Mesendoderm (in vitro differentiated cells): ENCODE data around the gene CADM2.

ENCODE experiments used
- DNase-seq: peaks from one replicate; pipeline ENCODE4 v3.0.0; 2013
- H2AK5ac ChIP-seq: 2 replicates; pipeline ENCODE4 v1.6.1; 2013; ENCODE audit warnings: low read length, inconsistent platforms
- H2BK120ac ChIP-seq: 2 replicates; pipeline ENCODE4 v1.6.1; 2013; ENCODE audit warnings: low read depth, mild to moderate bottlenecking, low read length, moderate library complexity, mixed read lengths
- H2BK15ac ChIP-seq: replicated peaks from 2 replicates; pipeline ENCODE4 v1.6.1; 2013; ENCODE audit warnings: low read depth, mild to moderate bottlenecking, moderate library complexity
- H2BK5ac ChIP-seq: 2 replicates; pipeline ENCODE4 v1.6.1; 2013; ENCODE audit warnings: low read length, inconsistent platforms
- H3K18ac ChIP-seq: 2 replicates; pipeline ENCODE4 v1.6.1; 2013; ENCODE audit warnings: mild to moderate bottlenecking, low read length, mixed read lengths
- H3K23ac ChIP-seq: one replicate; pipeline ENCODE4 v1.6.1; 2013; ENCODE audit warnings: low read length
- H3K27ac ChIP-seq: 2 replicates; pipeline ENCODE4 v1.5.1; 2013; ENCODE audit warnings: low read depth, mild to moderate bottlenecking, inconsistent platforms, low read length, moderate library complexity
- H3K27me3 ChIP-seq: 2 replicates; pipeline ENCODE4 v1.6.1; 2013; ENCODE audit warnings: low read length, control low read depth, mild to moderate bottlenecking, inconsistent platforms; ENCODE audit not compliant: insufficient read depth, poor library complexity
- H3K36me3 ChIP-seq: 2 replicates; pipeline ENCODE4 v1.6.1; 2013; ENCODE audit warnings: low read length, inconsistent platforms; ENCODE audit not compliant: control insufficient read depth, insufficient read depth
- H3K4ac ChIP-seq: one replicate; pipeline ENCODE4 v1.6.1; 2013; ENCODE audit warnings: low read depth, mild to moderate bottlenecking, low read length, moderate library complexity
- H3K4me1 ChIP-seq: 2 replicates; pipeline ENCODE4 v1.6.1; 2013; ENCODE audit warnings: low read depth, low read length, inconsistent platforms; ENCODE audit not compliant: control insufficient read depth
- H3K4me2 ChIP-seq: 2 replicates; pipeline ENCODE4 v1.6.1; 2013; ENCODE audit warnings: low read length
- H3K4me3 ChIP-seq: 2 replicates; pipeline ENCODE4 v1.5.1; 2013; ENCODE audit warnings: mild to moderate bottlenecking, low read length
- H3K56ac ChIP-seq: one replicate; pipeline ENCODE4 v1.6.1; 2013; ENCODE audit warnings: low read length
- H3K79me1 ChIP-seq: 2 replicates; pipeline ENCODE4 v1.6.1; 2013; ENCODE audit warnings: low read length, inconsistent platforms
- H3K79me2 ChIP-seq: 2 replicates; pipeline ENCODE4 v1.6.1; 2013; ENCODE audit warnings: mild to moderate bottlenecking, low read length; ENCODE audit not compliant: control insufficient read depth, insufficient read depth
- H3K9ac ChIP-seq: 2 replicates; pipeline ENCODE4 v1.6.1; 2013; ENCODE audit warnings: low read length, inconsistent platforms
- H4K5ac ChIP-seq: one replicate; pipeline ENCODE4 v1.6.1; 2013; ENCODE audit warnings: low read length
- H4K8ac ChIP-seq: one replicate; pipeline ENCODE4 v1.6.1; 2013; ENCODE audit warnings: low read depth, mild to moderate bottlenecking, control low read depth, low read length, moderate library complexity
- WGBS: extraction: QIAGEN DNeasy Blood & Tissue Kit; methylation state at CpG from one replicate; pipeline ENCODE4 v1.1.7; 2013; ENCODE audit warnings: low lambda C conversion rate, missing lambda C conversion rate; ENCODE audit not compliant: insufficient coverage; ENCODE audit errors: extremely low coverage; 5-methylcytosine and 5-hydroxymethylcytosine counted together

CADM2 gene

DNA sequence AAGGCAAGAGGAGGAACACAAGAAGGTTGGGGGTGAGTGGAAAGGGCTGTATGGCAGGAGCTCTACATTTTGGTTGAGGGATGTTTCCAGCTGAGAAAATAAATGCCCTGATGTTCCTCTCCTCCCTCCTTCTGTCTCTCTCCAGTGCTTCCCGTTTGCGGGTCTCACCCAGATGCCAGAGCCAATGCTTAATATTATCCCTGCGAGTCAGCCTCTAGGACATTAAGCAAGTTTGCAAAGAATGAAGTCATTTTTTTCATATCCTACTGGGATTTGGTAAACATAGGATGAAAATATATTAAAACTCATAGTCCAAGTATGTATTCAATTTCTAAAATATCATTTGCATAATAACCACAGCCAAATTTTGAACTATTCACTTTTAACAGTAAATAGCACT, 295.9 kb downstream of the CADM2 start:
- Histone ChIP-seq H2BK15ac (no peak overlapping the region), H3K79me2 (no peaks in the 10 kb centered on the region), H3K4ac (no peak overlapping the region), H3K23ac (no peak overlapping the region), H3K27me3 (no peaks in the 10 kb centered on the region), H3K18ac (no peak overlapping the region), H3K4me2 (no peak overlapping the region), H3K27ac (no peak overlapping the region), H3K4me3 (no peak overlapping the region), H3K56ac (no peak overlapping the region), H4K5ac (no peak overlapping the region), H2BK5ac (no peak overlapping the region), H3K4me1 (no peaks in the 10 kb centered on the region), H2AK5ac (no peak overlapping the region), H3K9ac (no peak overlapping the region), H2BK120ac (no peak overlapping the region), H4K8ac (no peak overlapping the region), H3K79me1 (no peaks in the 10 kb centered on the region), H3K36me3 (no peaks in the 10 kb centered on the region)
- DNase-seq: peak; percentile 9
- no CpG with 5 or more reads among the region's 3 CpGs for WGBS

DNA sequence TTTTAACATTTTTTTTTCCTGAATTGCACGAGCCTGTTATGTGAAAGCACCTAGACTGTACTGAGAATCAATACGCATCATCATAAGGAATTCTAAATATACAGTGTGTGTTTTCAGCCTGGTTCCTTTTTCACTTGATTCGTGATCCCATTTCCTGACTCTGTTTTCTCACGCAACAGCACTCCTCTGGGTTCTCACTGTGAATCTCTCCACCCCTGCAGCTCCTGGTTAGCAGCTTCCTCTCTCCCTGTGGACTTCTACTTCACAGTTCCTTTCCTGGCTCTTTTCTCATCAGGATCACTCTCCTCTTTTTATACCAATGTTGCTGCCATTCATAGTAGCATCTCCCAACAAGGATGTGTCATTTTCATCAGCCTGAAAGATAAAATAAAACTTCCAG, 297.2 kb downstream of the CADM2 start:
- DNase-seq: peak; percentile 8
- no peaks in the 10 kb centered on the region for H3K27me3 ChIP-seq
- H4K8ac ChIP-seq: no peak overlapping the region
- no peak overlapping the region for H3K23ac ChIP-seq
- H2BK15ac ChIP-seq: no peak overlapping the region
- no peak overlapping the region for H2AK5ac ChIP-seq
- H3K79me2 ChIP-seq: no peaks in the 10 kb centered on the region
- H3K18ac ChIP-seq: no peak overlapping the region
- no peak overlapping the region for H4K5ac ChIP-seq
- H3K4me1 ChIP-seq: no peaks in the 10 kb centered on the region
- H2BK120ac ChIP-seq: no peak overlapping the region
- WGBS: no CpG with 5 or more reads among the region's 4 CpGs
- H3K4me2 ChIP-seq: no peak overlapping the region
- no peak overlapping the region for H2BK5ac ChIP-seq
- no peaks in the 10 kb centered on the region for H3K36me3 ChIP-seq
- H3K9ac ChIP-seq: no peak overlapping the region
- no peak overlapping the region for H3K4ac ChIP-seq
- no peak overlapping the region for H3K4me3 ChIP-seq
- no peak overlapping the region for H3K56ac ChIP-seq
- H3K79me1 ChIP-seq: no peaks in the 10 kb centered on the region
- no peak overlapping the region for H3K27ac ChIP-seq

DNA sequence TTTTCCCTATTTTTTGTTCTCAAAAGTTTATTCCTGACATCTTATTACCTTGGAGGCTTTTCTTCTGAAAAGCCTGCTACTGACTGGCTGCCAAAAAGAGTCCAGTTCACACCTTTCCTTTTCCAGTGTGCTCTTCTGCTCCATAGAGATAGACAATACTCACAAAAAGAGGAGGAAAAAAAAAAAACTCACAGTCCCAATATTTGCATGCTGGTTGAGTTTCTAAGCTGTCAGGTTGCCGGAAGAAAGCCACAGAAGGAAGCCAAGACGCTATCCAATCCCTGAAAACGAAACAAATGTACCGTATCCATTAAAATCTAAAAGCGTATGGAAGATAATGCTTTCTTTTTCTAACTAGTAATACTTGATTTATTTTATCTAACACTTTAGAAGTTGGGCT, 299.5 kb downstream of the CADM2 start:
- H3K4me2 ChIP-seq: no peak overlapping the region
- H3K79me1 ChIP-seq: no peaks in the 10 kb centered on the region
- H3K27me3 ChIP-seq: no peaks in the 10 kb centered on the region
- no peak overlapping the region for H3K23ac ChIP-seq
- H4K8ac ChIP-seq: no peak overlapping the region
- H4K5ac ChIP-seq: no peak overlapping the region
- no peak for DNase-seq
- no CpG with 5 or more reads among the region's 5 CpGs for WGBS
- no peak overlapping the region for H3K18ac ChIP-seq
- no peak overlapping the region for H2AK5ac ChIP-seq
- H2BK5ac ChIP-seq: no peak overlapping the region
- no peak overlapping the region for H3K56ac ChIP-seq
- no peak overlapping the region for H3K4ac ChIP-seq
- H3K4me3 ChIP-seq: no peak overlapping the region
- H3K79me2 ChIP-seq: no peaks in the 10 kb centered on the region
- no peaks in the 10 kb centered on the region for H3K36me3 ChIP-seq
- H3K9ac ChIP-seq: no peak overlapping the region
- no peak overlapping the region for H3K27ac ChIP-seq
- no peaks in the 10 kb centered on the region for H3K4me1 ChIP-seq
- H2BK15ac ChIP-seq: no peak overlapping the region
- H2BK120ac ChIP-seq: no peak overlapping the region

DNA sequence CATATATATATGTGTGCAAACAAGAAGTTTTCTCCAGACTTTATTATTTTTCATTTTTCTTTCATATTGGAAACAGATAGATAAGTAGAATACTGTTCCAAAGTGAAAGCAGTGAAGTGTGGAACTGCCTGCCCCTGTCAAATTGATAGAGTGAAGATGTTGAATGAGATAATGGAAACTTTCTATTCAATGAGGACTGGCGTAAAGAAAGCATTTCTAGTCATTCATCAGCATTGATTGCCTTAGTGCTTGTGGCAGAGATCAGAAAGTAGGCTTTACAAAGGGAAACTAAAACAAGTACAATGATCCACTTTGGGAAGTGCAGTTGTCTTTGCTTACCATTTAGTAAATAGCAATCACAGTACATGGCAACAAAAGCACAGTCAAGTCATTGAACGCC, 300.0 kb downstream of the CADM2 start:
- Histone ChIP-seq H3K23ac (no peak overlapping the region), H3K56ac (no peak overlapping the region), H3K9ac (no peak overlapping the region), H3K4me1 (no peaks in the 10 kb centered on the region), H3K27me3 (no peaks in the 10 kb centered on the region), H3K36me3 (no peaks in the 10 kb centered on the region), H3K4me2 (no peak overlapping the region), H3K79me1 (no peaks in the 10 kb centered on the region), H4K5ac (no peak overlapping the region), H3K27ac (no peak overlapping the region), H3K4me3 (no peak overlapping the region), H3K18ac (no peak overlapping the region), H4K8ac (no peak overlapping the region), H2BK15ac (no peak overlapping the region), H2AK5ac (no peak overlapping the region), H2BK120ac (no peak overlapping the region), H2BK5ac (no peak overlapping the region), H3K79me2 (no peaks in the 10 kb centered on the region), H3K4ac (no peak overlapping the region)
- DNase-seq: no peak
- no CpG with 5 or more reads among the region's 2 CpGs for WGBS

DNA sequence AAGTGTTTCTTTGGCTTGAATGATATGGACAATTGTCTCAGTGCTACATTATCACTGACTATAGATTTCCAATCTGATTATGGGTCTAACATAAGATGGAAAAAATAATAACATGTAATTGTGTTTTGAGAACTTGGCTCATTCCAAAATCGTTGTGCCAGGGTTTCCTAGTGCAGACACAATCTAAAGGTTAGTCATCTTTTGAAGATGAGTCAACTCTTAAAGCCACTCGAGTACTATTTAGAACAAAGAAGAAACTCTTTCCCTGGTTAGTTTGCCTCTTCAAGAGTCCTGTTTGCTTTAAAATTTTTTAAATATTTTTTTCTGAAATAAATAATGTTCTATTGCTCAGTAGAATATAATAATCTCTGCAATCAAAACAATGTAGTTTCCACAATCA, 301.0 kb downstream of the CADM2 start:
- no peak overlapping the region for H3K4ac ChIP-seq
- H4K8ac ChIP-seq: no peak overlapping the region
- no peak overlapping the region for H2AK5ac ChIP-seq
- no peaks in the 10 kb centered on the region for H3K79me1 ChIP-seq
- H3K27ac ChIP-seq: no peak overlapping the region
- H3K4me3 ChIP-seq: no peak overlapping the region
- no peaks in the 10 kb centered on the region for H3K36me3 ChIP-seq
- no peaks in the 10 kb centered on the region for H3K79me2 ChIP-seq
- no peaks in the 10 kb centered on the region for H3K27me3 ChIP-seq
- no peak overlapping the region for H2BK5ac ChIP-seq
- no peak overlapping the region for H3K4me2 ChIP-seq
- no peak overlapping the region for H3K23ac ChIP-seq
- no peak for DNase-seq
- no peak overlapping the region for H3K9ac ChIP-seq
- H2BK15ac ChIP-seq: no peak overlapping the region
- H3K4me1 ChIP-seq: no peaks in the 10 kb centered on the region
- no peak overlapping the region for H3K56ac ChIP-seq
- H2BK120ac ChIP-seq: no peak overlapping the region
- WGBS: no CpG with 5 or more reads among the region's 2 CpGs
- no peak overlapping the region for H4K5ac ChIP-seq
- H3K18ac ChIP-seq: no peak overlapping the region

DNA sequence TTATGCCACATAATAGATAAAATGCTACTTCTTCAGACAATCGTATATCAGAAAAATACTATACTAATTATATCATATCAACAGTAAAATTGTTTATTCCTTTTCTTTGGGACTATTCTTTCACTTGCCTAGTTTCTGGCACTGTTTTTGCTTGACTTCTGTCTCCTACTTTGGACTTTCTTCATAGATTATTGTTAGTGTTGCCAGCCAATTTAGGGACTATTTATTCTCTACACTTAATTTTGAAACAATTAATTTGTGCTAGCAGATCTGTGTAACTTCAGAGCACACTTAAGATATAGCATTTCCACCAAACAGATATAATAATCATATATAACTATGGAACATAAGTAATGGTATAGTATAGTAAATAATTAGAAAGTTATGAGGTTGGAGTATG, 305.6 kb downstream of the CADM2 start:
- Histone ChIP-seq H3K9ac (no peak overlapping the region), H3K4ac (no peak overlapping the region), H3K27ac (no peak overlapping the region), H3K4me3 (no peak overlapping the region), H4K8ac (no peak overlapping the region), H3K4me2 (no peak overlapping the region), H2BK15ac (no peak overlapping the region), H3K4me1 (no peaks in the 10 kb centered on the region), H2BK5ac (no peak overlapping the region), H4K5ac (no peak overlapping the region), H3K79me1 (no peaks in the 10 kb centered on the region), H3K79me2 (no peaks in the 10 kb centered on the region), H2AK5ac (no peak overlapping the region), H2BK120ac (no peak overlapping the region), H3K18ac (no peak overlapping the region), H3K56ac (no peak overlapping the region), H3K27me3 (no peaks in the 10 kb centered on the region), H3K23ac (no peak overlapping the region), H3K36me3 (no peaks in the 10 kb centered on the region)
- no peak for DNase-seq
- WGBS: no CpG with 5 or more reads among the region's 1 CpG
